Measurements from ENCODE around the gene GCGR. TPM values are rescaled to one million over a fixed set of nuclear protein-coding genes. Genes with fewer than 3 reads are reported as not detected.
A peak's percentile ranks its signal among the peaks of the same experiment; 100 is the strongest.

GCGR gene
- total and polyA plus RNA-seq, 2 of the 13 experiments (the other 11 are each of a cell fraction or from before 2014, with no cell fraction given), result 0.04 to 0.13 TPM

GRCh38 chr17:81858170-81858966, 54.4 kb downstream of the GCGR start:
- H4K20me1 ChIP-seq (ENCODE audit: insufficient read depth, low read length), result peaks cover 32% of the 10 kb centered on the region
- no peak for ATAC-seq
- no TSS peak for BruUV-seq (replicated peaks)
- H3K4me1 ChIP-seq (ENCODE audit: insufficient read depth, low read length), result peaks cover 74% of the 10 kb centered on the region
- H3K27me3 ChIP-seq (ENCODE audit: control insufficient read depth in 1 of 2, insufficient read depth in 2 of 2, low read length in 2 of 2), result no peaks in the 10 kb centered on the region; a peak in 1 of 5 replicates
- H3K36me3 ChIP-seq (replicated peaks in 1 of 2; ENCODE audit: control insufficient read depth in 1 of 2, insufficient read depth in 2 of 2, low read length in 2 of 2), result peaks cover 33 to 58% of the 10 kb centered on the region in 2 experiments
- H3K27ac ChIP-seq (ENCODE audit: extremely low read length, insufficient read depth, low read length), result no peak overlapping the region
- peak overlapping the region; percentile 99 for H3K4me2 ChIP-seq (ENCODE audit: low read depth, low read length)
- H3K9me3 ChIP-seq (ENCODE audit: low read length), result no peaks in the 10 kb centered on the region
- intact Hi-C loops (cut with micrococcal nuclease; ENCODE audit: unreplicated experiment), result no loop called here
- FAIRE-seq, result no peak
- no peak for DNase-seq (ENCODE audit: low spot score)
- 79% methylated on average over 29 of the region's 30 CpGs for WGBS (ENCODE audit: low lambda C conversion rate)
- peak overlapping the region; percentile 80 to 98 (median 90) for H3K4me3 ChIP-seq (replicated peaks in 1 of 3; ENCODE audit: insufficient read depth in 1 of 3, low read depth in 2 of 3, low read length in 3 of 3)
- ChIA-PET POLR2A (interaction anchor here (0.7 to 2.7 kb wide), 6 partner anchors 8 to 36 kb away, joined by 3 to 27 read pairs (median 6); partner anchors contain the start of genes MCRIP1 and PPP1R27), CTCF (ENCODE audit: low intra/inter-chr PET ratio, low total read pairs) (no interaction called here)
- no peak overlapping the region for H2AFZ ChIP-seq (ENCODE audit: low read length)
- H3K79me2 ChIP-seq (ENCODE audit: insufficient read depth, low read length), result peaks cover 84% of the 10 kb centered on the region
- in situ Hi-C loops (cut with HindIII; ENCODE audit: extremely low pct_ligation_motif_present, low pct_unique_long_range_greater_than_20kb), result no loop called here
- peak overlapping the region; percentile 97 for H3K9ac ChIP-seq (ENCODE audit: insufficient read depth, low read depth, low read length)
- no peak for TF ChIP-seq NFAT5 (CRISPR knock-in tag; IDR thresholded peaks at IDR 0.05)
- TF ChIP-seq ZC3H13 (CRISPR knock-in tag; IDR thresholded peaks at IDR 0.05), result peak; percentile 77
- no peak for TF ChIP-seq TCF12 (IDR thresholded peaks at IDR 0.05)
- no peak for TF ChIP-seq TCF12 (CRISPR knock-in tag; IDR thresholded peaks at IDR 0.05)
- no peak for TF ChIP-seq DZIP1 (CRISPR knock-in tag; IDR thresholded peaks at IDR 0.05)
- TF ChIP-seq RNF2 (conservative IDR thresholded peaks at IDR 0.05; ENCODE audit: low read depth), result no peak
- no peak for TF ChIP-seq FOSL2 (CRISPR knock-in tag; IDR thresholded peaks at IDR 0.05)
- TF ChIP-seq FOXM1 (CRISPR knock-in tag; IDR thresholded peaks at IDR 0.05), result no peak
- no peak for TF ChIP-seq YY1 (IDR thresholded peaks at IDR 0.05; ENCODE audit: insufficient read depth, insufficient replicate concordance, low read depth, low read length)
- TF ChIP-seq HOXA5 (CRISPR knock-in tag; IDR thresholded peaks at IDR 0.05), result no peak
- TF ChIP-seq ZNF530 (CRISPR knock-in tag; IDR thresholded peaks at IDR 0.05; ENCODE audit: low read depth), result 0 out of 2 replicates have a peak, but pooled peaks have one; percentile 31
- TF ChIP-seq HINFP (CRISPR knock-in tag; IDR thresholded peaks at IDR 0.05; ENCODE audit: low read depth), result no peak

Measured in HepG2 (cell line).